H1 (cell line): ENCODE results near the gene TMEM245. TPM values are rescaled to one million over a fixed set of nuclear protein-coding genes. Genes with fewer than 3 reads are reported as not detected.

Source experiments
- ASH2L ChIP-seq: fragments of 200-600, 300-600 bp; sonication (generic); IDR thresholded peaks from one replicate; pipeline ENCODE4 v1.7.1; 2017; ENCODE audit warnings: low read length
- EP300 ChIP-seq, 2 experiments: IDR thresholded peaks; 1 replicate in 1 of 2; 2 replicates in 1 of 2; pipeline ENCODE4 v1.6.1; 2011 to 2012; ENCODE audit warnings: low read depth in 2 of 2, low read length in 2 of 2, mild to moderate bottlenecking in 2 of 2, borderline replicate concordance in 1 of 2, inconsistent platforms in 1 of 2, moderate library complexity in 1 of 2
- POLR2A ChIP-seq, 2 experiments: IDR thresholded peaks; 1 replicate in 1 of 2; 2 replicates in 1 of 2; pipeline ENCODE4 v1.6.1; 2011; ENCODE audit warnings: low read depth in 2 of 2, low read length in 2 of 2, mild to moderate bottlenecking in 2 of 2; ENCODE audit errors: control extremely low read depth in 1 of 2
- TAF7 ChIP-seq: optimal IDR thresholded peaks from 2 replicates; pipeline ENCODE3; 2011; ENCODE audit warnings: low read depth, mild to moderate bottlenecking, inconsistent platforms, low read length, moderate library complexity, borderline replicate concordance
- polyA plus RNA-seq, 7 experiments: library from polyadenylated mRNA; depleted of rRNA in 3 of 7; stranded (reverse) in 5 of 7; unstranded in 2 of 7; fragments of >200 nt in 5 of 7; fragments of 200-250 nt in 2 of 7; gene quantifications; 1 replicate in 5 of 7; 2 replicates in 1 of 7; 4 replicates in 1 of 7; pipeline versions ENCODE4 v1.2.1 to v1.2.3, GENCODE V29; 2011 to 2013; ENCODE audit warnings: missing spikeins in 2 of 7, mixed read lengths in 2 of 7
- total RNA-seq: library from RNA; stranded (reverse); fragmentation: NEBNext Ultra II Directional; extraction: Animal tissue kit (Norgen Biotek cat#: 25700); gene quantifications from 2 replicates; pipeline ENCODE4 v1.2.1, GENCODE V29; 2021

The TMEM245 gene
- total and polyA plus RNA-seq, 2 of the 8 experiments (the other 6 are each of a cell fraction or from before 2014, with no cell fraction given) = 44.3 to 45.8 TPM

DNA sequence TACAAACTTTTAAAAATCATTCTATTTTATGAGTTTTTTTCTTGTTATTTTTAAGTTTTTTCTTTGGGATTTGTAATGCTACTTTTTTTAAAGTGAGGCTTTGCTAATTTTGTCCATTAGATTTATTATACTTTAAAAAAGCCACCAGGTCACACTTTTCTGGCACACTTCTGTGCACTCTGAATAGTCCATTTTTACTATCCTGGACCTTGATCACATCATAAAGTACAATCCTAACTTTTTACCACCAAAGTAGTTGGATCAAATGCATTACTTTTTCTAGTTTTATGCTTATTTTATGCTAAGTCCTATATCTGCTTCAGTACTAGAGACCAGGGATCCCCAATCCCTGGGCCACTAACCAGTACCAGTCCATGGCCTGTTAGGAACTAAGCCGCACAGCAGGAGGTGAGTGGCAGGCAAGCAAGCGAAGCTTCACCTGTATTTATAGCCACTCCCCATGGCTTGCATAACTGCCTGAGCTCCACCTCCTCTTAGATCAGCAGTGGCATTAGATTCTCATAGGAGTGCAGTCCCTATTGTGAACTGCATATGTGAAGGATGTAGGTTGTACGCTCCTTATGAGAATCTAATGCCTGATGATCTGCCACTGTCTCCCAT, 31.3 kb upstream of the TMEM245 start (continued):
- no peak for TF ChIP-seq EP300 (IDR thresholded peaks at IDR 0.05; ENCODE audit: borderline replicate concordance in 1 of 2, low read depth in 2 of 2, low read length in 2 of 2)
- TF ChIP-seq POLR2A (IDR thresholded peaks at IDR 0.05; ENCODE audit: control extremely low read depth in 1 of 2, low read depth in 2 of 2, low read length in 2 of 2) = no peak
- TF ChIP-seq ASH2L = no peak
- TF ChIP-seq TAF7 = no peak
